Astrocyte (in vitro differentiated cells and primary cell): ENCODE data around the gene BPHL.
"Not testable (repeated sequence)": the region's sequence is repeated elsewhere in the genome, so short reads cannot be mapped to it uniquely, and the experiment has no call there.

Experiments used
- CTCF ChIP-seq: IDR thresholded peaks from 2 replicates; pipeline ENCODE4 v1.5.1; 2011; ENCODE audit warnings: low read depth, mild to moderate bottlenecking, inconsistent platforms, low read length, moderate library complexity; ENCODE audit not compliant: insufficient read depth
- EZH2 ChIP-seq: IDR thresholded peaks from 2 replicates; pipeline ENCODE4 v1.6.1; 2012; ENCODE audit warnings: mild to moderate bottlenecking, low read length, inconsistent platforms; ENCODE audit not compliant: insufficient read depth

DNA sequence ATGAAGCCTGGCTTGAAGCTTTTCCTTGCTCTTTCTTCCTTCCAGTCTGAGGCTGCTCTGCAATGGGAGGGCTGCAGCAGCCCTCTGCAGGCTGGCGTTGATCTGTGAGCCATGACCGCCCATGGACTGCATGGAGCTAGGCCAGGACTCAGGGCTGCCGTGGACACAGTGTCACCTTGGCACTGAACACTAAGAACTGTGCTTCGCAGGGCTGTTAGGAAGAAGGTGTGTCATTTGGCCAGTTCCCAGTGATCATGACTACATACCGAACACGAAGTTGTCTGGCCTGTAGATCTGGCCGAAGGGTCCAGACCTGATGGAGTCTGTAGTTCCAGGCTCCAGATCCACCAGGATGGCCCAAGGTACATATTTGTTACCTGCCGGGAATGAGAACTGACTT lies 60.2 kb downstream of the BPHL start:
- not testable (repeated sequence) for TF ChIP-seq EZH2, CTCF
